ENCODE results near the gene ZPLD1.

DNA sequence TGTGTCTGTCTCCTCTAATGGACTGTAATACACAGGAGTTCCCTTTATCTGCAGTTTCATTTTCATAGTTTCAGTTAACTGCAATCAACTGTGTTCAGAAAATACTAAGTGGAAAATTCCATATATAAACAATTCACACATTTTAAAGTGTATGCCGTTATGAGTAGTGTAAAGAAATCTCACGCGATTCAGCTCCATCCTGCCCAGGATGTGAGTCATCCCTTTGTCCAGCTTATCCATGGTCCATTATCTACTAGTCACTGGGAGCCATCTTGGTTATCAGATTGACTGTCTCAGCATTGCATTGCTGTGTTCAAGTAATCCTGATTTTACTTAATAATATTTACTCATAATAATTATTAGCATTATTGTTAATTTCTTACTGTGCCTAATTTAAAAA lies 14.5 kb downstream of the ZPLD1 start:
- TF ChIP-seq SP1 (IDR thresholded peaks at IDR 0.05; ENCODE audit: low read depth) (no peak), POLR2A (IDR thresholded peaks at IDR 0.05; ENCODE audit: borderline replicate concordance, extremely low read depth, insufficient read depth, insufficient read length) (no peak), ZNF274 (IDR thresholded peaks at IDR 0.05; ENCODE audit: low read depth, low read length) (no peak), EZH2 (IDR thresholded peaks at IDR 0.05) (no peak), RAD21 (IDR thresholded peaks at IDR 0.05; ENCODE audit: low read depth) (no peak), YY1 (IDR thresholded peaks at IDR 0.05; ENCODE audit: extremely low read depth, insufficient replicate concordance, low read depth, low read length) (no peak)
- TF ChIP-seq, protein P1, sequence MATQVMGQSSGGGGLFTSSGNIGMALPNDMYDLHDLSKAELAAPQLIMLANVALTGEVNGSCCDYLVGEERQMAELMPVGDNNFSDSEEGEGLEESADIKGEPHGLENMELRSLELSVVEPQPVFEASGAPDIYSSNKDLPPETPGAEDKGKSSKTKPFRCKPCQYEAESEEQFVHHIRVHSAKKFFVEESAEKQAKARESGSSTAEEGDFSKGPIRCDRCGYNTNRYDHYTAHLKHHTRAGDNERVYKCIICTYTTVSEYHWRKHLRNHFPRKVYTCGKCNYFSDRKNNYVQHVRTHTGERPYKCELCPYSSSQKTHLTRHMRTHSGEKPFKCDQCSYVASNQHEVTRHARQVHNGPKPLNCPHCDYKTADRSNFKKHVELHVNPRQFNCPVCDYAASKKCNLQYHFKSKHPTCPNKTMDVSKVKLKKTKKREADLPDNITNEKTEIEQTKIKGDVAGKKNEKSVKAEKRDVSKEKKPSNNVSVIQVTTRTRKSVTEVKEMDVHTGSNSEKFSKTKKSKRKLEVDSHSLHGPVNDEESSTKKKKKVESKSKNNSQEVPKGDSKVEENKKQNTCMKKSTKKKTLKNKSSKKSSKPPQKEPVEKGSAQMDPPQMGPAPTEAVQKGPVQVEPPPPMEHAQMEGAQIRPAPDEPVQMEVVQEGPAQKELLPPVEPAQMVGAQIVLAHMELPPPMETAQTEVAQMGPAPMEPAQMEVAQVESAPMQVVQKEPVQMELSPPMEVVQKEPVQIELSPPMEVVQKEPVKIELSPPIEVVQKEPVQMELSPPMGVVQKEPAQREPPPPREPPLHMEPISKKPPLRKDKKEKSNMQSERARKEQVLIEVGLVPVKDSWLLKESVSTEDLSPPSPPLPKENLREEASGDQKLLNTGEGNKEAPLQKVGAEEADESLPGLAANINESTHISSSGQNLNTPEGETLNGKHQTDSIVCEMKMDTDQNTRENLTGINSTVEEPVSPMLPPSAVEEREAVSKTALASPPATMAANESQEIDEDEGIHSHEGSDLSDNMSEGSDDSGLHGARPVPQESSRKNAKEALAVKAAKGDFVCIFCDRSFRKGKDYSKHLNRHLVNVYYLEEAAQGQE (IDR thresholded peaks at IDR 0.05; ENCODE audit: low read depth) = no peak
- TF ChIP-seq, protein P2, sequence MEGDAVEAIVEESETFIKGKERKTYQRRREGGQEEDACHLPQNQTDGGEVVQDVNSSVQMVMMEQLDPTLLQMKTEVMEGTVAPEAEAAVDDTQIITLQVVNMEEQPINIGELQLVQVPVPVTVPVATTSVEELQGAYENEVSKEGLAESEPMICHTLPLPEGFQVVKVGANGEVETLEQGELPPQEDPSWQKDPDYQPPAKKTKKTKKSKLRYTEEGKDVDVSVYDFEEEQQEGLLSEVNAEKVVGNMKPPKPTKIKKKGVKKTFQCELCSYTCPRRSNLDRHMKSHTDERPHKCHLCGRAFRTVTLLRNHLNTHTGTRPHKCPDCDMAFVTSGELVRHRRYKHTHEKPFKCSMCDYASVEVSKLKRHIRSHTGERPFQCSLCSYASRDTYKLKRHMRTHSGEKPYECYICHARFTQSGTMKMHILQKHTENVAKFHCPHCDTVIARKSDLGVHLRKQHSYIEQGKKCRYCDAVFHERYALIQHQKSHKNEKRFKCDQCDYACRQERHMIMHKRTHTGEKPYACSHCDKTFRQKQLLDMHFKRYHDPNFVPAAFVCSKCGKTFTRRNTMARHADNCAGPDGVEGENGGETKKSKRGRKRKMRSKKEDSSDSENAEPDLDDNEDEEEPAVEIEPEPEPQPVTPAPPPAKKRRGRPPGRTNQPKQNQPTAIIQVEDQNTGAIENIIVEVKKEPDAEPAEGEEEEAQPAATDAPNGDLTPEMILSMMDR (IDR thresholded peaks at IDR 0.05 in 2 of 3, conservative IDR thresholded peaks at IDR 0.05 in 1 of 3; ENCODE audit: borderline replicate concordance in 1 of 3, insufficient read depth in 1 of 3, low read depth in 2 of 3, low read length in 2 of 3) = no peak

All from HCT116 (cell line).